C4-2B (cell line): ENCODE measurements around the gene SEC22C.

Experiments used
- CTCF ChIP-seq: fragments of 450-650 bp; conservative IDR thresholded peaks from 2 replicates; pipeline ENCODE4 v1.5.1; 2017; ENCODE audit warnings: mild to moderate bottlenecking
- ZFX ChIP-seq: fragments of 450-650 bp; IDR thresholded peaks from 2 replicates; pipeline ENCODE4 v1.6.1; 2017

GRCh38 chr3:42530073-42530472 is 51.7 kb downstream of the SEC22C start:
- no peak for TF ChIP-seq CTCF
- TF ChIP-seq ZFX, result no peak
